K562 (cell line): ENCODE measurements around the gene HNRNPH1.

Experiments used
- LCOR ChIP-seq: sonication (generic); formaldehyde crosslinking; IDR thresholded peaks from 2 replicates; pipeline ENCODE4 v1.8.0; 2022; ENCODE audit warnings: mild to moderate bottlenecking, missing genetic modification reagents
- MCM3 ChIP-seq: fragments of 450-650 bp; IDR thresholded peaks from 2 replicates; pipeline ENCODE4 v1.6.1; 2016
- NRF1 ChIP-seq, 2 experiments: fragments of 450-650 bp; IDR thresholded peaks in 1 of 2; conservative IDR thresholded peaks in 1 of 2; 2 replicates each; pipeline ENCODE4 v1.6.1; 2014; ENCODE audit warnings: mild to moderate bottlenecking in 2 of 2
- POLR2A ChIP-seq: fragments of 450-650 bp; conservative IDR thresholded peaks from 2 replicates; pipeline ENCODE4 v1.6.1; 2016
- THRB ChIP-seq: fragments of 450-650 bp; formaldehyde crosslinking; conservative IDR thresholded peaks from 2 replicates; pipeline ENCODE4 v1.4.0; 2022; ENCODE audit warnings: mild to moderate bottlenecking, missing genetic modification characterization
- USF2 ChIP-seq: sonication (generic); formaldehyde crosslinking; IDR thresholded peaks from 2 replicates; pipeline ENCODE4 v1.5.0; 2020; ENCODE audit warnings: missing genetic modification reagents
- TF ChIP-seq, protein P1 (sequence below), 3 experiments: IDR thresholded peaks in 2 of 3; conservative IDR thresholded peaks in 1 of 3; 2 replicates each; pipeline ENCODE4 v1.5.1; 2011 to 2012; ENCODE audit warnings: low read length in 3 of 3, mild to moderate bottlenecking in 3 of 3, control low read depth in 2 of 3, improper control_type of control experiment in 1 of 3, inconsistent platforms in 1 of 3, low read depth in 1 of 3, mixed read lengths in 1 of 3, moderate library complexity in 1 of 3; ENCODE audit not compliant: insufficient read depth in 2 of 3
- TF ChIP-seq, protein P2 (sequence below): sonication (generic); formaldehyde crosslinking; IDR thresholded peaks from 2 replicates; pipeline ENCODE4 v1.8.0; 2022; ENCODE audit warnings: mild to moderate bottlenecking, low read depth, missing genetic modification reagents

DNA sequence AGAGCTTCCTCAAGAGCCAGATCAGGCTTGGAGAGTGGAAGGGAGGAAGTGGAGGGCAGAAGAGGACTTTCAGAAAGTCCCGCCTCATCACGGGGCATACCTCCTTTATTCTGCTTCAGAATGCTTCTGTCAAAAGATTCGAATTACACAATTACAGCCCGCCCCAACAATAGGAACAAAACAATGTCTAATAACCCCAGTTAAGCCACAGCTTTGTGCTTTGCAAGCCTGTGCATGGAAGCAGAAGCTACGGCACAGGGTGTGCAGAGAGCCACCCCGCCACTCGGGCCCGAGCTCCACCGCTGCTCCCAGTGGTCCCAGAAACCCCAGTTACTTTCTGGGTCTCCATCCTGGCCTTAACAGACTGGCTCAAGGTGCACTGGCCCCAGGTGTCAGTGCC, 23.5 kb downstream of the HNRNPH1 start:
- no peak for TF ChIP-seq POLR2A
- TF ChIP-seq, protein P1, sequence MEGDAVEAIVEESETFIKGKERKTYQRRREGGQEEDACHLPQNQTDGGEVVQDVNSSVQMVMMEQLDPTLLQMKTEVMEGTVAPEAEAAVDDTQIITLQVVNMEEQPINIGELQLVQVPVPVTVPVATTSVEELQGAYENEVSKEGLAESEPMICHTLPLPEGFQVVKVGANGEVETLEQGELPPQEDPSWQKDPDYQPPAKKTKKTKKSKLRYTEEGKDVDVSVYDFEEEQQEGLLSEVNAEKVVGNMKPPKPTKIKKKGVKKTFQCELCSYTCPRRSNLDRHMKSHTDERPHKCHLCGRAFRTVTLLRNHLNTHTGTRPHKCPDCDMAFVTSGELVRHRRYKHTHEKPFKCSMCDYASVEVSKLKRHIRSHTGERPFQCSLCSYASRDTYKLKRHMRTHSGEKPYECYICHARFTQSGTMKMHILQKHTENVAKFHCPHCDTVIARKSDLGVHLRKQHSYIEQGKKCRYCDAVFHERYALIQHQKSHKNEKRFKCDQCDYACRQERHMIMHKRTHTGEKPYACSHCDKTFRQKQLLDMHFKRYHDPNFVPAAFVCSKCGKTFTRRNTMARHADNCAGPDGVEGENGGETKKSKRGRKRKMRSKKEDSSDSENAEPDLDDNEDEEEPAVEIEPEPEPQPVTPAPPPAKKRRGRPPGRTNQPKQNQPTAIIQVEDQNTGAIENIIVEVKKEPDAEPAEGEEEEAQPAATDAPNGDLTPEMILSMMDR (IDR thresholded peaks at IDR 0.05 in 2 of 3, conservative IDR thresholded peaks at IDR 0.05 in 1 of 3; ENCODE audit: insufficient read depth in 2 of 3, low read depth in 1 of 3, low read length in 3 of 3), result no peak
- TF ChIP-seq, protein P2, sequence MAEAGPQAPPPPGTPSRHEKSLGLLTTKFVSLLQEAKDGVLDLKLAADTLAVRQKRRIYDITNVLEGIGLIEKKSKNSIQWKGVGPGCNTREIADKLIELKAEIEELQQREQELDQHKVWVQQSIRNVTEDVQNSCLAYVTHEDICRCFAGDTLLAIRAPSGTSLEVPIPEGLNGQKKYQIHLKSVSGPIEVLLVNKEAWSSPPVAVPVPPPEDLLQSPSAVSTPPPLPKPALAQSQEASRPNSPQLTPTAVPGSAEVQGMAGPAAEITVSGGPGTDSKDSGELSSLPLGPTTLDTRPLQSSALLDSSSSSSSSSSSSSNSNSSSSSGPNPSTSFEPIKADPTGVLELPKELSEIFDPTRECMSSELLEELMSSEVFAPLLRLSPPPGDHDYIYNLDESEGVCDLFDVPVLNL (CRISPR knock-in tag), result no peak
- TF ChIP-seq THRB (CRISPR knock-in tag), result no peak
- TF ChIP-seq USF2 (CRISPR knock-in tag), result no peak
- TF ChIP-seq MCM3, result no peak
- no peak for TF ChIP-seq LCOR (CRISPR knock-in tag)
- TF ChIP-seq NRF1 (conservative IDR thresholded peaks at IDR 0.05 in 1 of 2, IDR thresholded peaks at IDR 0.05 in 1 of 2), result no peak
